ENCODE data around the gene CARD11. TPM values are rescaled to one million over a fixed set of nuclear protein-coding genes. Genes with fewer than 3 reads are reported as not detected.

Gene CARD11
- total RNA-seq, 1 experiment from 2014 or later = 79.2 TPM

GRCh38 chr7:2859952-2860351 is 183.7 kb downstream of the CARD11 start:
- H3K9me3 Mint-ChIP-seq (ENCODE audit: low read depth, unreplicated experiment) = no peaks in the 10 kb centered on the region
- DNase-seq = peak; percentile 66
- no TSS peak for BruUV-seq (replicated peaks)
- CTCF ChIA-PET = interaction anchor here (0.6 to 2.1 kb wide), 9 partner anchors 12 to 1034 kb away, joined by 3 to 14 read pairs (median 5); no protein-coding TSS in a partner anchor
- peak overlapping the region; percentile 67 for H3K4me3 Mint-ChIP-seq (ENCODE audit: low read depth, unreplicated experiment)
- no peaks in the 10 kb centered on the region for H3K27me3 Mint-ChIP-seq (ENCODE audit: unreplicated experiment)
- intact Hi-C loops (cut with micrococcal nuclease; ENCODE audit: unreplicated experiment) = loop anchor here (2.0 to 10.0 kb wide), 4 partner anchors 15 to 1035 kb away; partner anchors contain the start of gene GNA12
- TF ChIP-seq, protein P1, sequence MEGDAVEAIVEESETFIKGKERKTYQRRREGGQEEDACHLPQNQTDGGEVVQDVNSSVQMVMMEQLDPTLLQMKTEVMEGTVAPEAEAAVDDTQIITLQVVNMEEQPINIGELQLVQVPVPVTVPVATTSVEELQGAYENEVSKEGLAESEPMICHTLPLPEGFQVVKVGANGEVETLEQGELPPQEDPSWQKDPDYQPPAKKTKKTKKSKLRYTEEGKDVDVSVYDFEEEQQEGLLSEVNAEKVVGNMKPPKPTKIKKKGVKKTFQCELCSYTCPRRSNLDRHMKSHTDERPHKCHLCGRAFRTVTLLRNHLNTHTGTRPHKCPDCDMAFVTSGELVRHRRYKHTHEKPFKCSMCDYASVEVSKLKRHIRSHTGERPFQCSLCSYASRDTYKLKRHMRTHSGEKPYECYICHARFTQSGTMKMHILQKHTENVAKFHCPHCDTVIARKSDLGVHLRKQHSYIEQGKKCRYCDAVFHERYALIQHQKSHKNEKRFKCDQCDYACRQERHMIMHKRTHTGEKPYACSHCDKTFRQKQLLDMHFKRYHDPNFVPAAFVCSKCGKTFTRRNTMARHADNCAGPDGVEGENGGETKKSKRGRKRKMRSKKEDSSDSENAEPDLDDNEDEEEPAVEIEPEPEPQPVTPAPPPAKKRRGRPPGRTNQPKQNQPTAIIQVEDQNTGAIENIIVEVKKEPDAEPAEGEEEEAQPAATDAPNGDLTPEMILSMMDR (IDR thresholded peaks at IDR 0.05; ENCODE audit: unreplicated experiment) = no peak
- peak overlapping the region; percentile 98 for H3K27ac Mint-ChIP-seq (ENCODE audit: unreplicated experiment)
- peaks cover 27% of the 10 kb centered on the region for H3K36me3 Mint-ChIP-seq (ENCODE audit: insufficient read depth, unreplicated experiment)
- H3K4me1 Mint-ChIP-seq (ENCODE audit: low read depth, unreplicated experiment) = peaks cover 50% of the 10 kb centered on the region

DNA sequence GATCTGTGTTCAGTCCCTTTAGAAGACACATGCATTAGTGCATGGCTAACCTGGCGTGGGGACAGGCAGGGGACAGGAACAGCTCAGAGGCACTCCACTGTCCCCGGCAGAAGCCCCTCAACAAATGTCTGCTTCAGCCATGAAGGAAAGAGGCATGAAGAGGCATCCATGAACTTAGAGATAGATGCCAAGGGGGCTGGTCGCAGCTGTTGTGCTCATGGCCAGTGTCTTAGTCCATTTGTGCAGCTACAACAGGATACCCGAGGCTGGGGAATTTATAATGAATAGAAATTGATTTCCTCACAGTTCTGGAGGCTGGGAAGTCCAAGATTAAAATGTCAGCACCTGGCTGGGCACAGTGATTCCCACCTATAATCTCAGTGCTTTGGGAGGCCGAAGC is 185.0 kb downstream of the CARD11 start:
- Mint-ChIP-seq H3K36me3 (ENCODE audit: insufficient read depth, unreplicated experiment) (peaks cover 17% of the 10 kb centered on the region), H3K9me3 (ENCODE audit: low read depth, unreplicated experiment) (no peaks in the 10 kb centered on the region), H3K27me3 (ENCODE audit: unreplicated experiment) (no peaks in the 10 kb centered on the region), H3K4me1 (ENCODE audit: low read depth, unreplicated experiment) (peaks cover 37% of the 10 kb centered on the region), H3K4me3 (ENCODE audit: low read depth, unreplicated experiment) (no peak overlapping the region), H3K27ac (ENCODE audit: unreplicated experiment) (peak overlapping the region; percentile 29)
- no peak for DNase-seq
- BruUV-seq (replicated peaks) = no TSS peak
- intact Hi-C loops (cut with micrococcal nuclease; ENCODE audit: unreplicated experiment) = no loop called here
- CTCF ChIA-PET = interaction anchor here (2.1 kb wide), 1 partner anchor 149 kb away, joined by 6 read pairs; no protein-coding TSS in a partner anchor
- TF ChIP-seq, protein P1 (IDR thresholded peaks at IDR 0.05; ENCODE audit: unreplicated experiment) = no peak

- TF ChIP-seq, protein P1 (IDR thresholded peaks at IDR 0.05; ENCODE audit: unreplicated experiment) = no peak
- Mint-ChIP-seq H3K4me1 (ENCODE audit: low read depth, unreplicated experiment) (peaks cover 21% of the 10 kb centered on the region), H3K27me3 (ENCODE audit: unreplicated experiment) (no peaks in the 10 kb centered on the region), H3K27ac (ENCODE audit: unreplicated experiment) (peak overlapping the region; percentile 69), H3K4me3 (ENCODE audit: low read depth, unreplicated experiment) (no peak overlapping the region), H3K9me3 (ENCODE audit: low read depth, unreplicated experiment) (no peaks in the 10 kb centered on the region), H3K36me3 (ENCODE audit: insufficient read depth, unreplicated experiment) (peaks cover 8% of the 10 kb centered on the region)
- peak; percentile 50 for DNase-seq
- intact Hi-C loops (cut with micrococcal nuclease; ENCODE audit: unreplicated experiment) = no loop called here
- CTCF ChIA-PET = interaction anchor here (0.6 kb wide), 1 partner anchor 10 kb away, joined by 3 read pairs; no protein-coding TSS in a partner anchor
- no TSS peak for BruUV-seq (replicated peaks)
These were observed 187.1 kb downstream of the CARD11 start for GRCh38 chr7:2856388-2857169.

Other genes with a start within 250 kb of the CARD11 start
- 75.4 and 78.3 TPM in 2 replicates for gene GNA12, start 199.6 kb downstream of the CARD11 start, total RNA-seq (2022)